Thyroid gland (tissue), 4 donors: Measurements from ENCODE around the gene RAX. TPM values are rescaled to one million over a fixed set of nuclear protein-coding genes. Genes with fewer than 3 reads are reported as not detected.
"Not testable (repeated sequence)": the region's sequence is repeated elsewhere in the genome, so short reads cannot be mapped to it uniquely, and the experiment has no call there.

ENCODE experiments used
- DNase-seq, 2 donors: peaks; one replicate each; pipeline ENCODE4 v3.0.0-alpha.2; 2019
- H3K27ac ChIP-seq, 3 donors: fragments of 200-600 bp; sonication (generic); 1 replicate in 2 of 3; 2 replicates in 1 of 3; pipeline ENCODE4 v1.5.1; 2016 to 2019; ENCODE audit warnings: mild to moderate bottlenecking in 1 of 3, moderate library complexity in 1 of 3
- H3K27me3 ChIP-seq: fragments of 200-600 bp; sonication (generic); one replicate; pipeline ENCODE4 v1.5.1; 2019
- H3K36me3 ChIP-seq, 2 donors: fragments of 200-600 bp; sonication (generic); one replicate each; pipeline ENCODE4 v1.5.1; 2016 to 2019
- H3K4me1 ChIP-seq, 2 donors: fragments of 200-600 bp; sonication (generic); one replicate each; pipeline ENCODE4 v1.5.1; 2017 to 2019
- H3K4me3 ChIP-seq, 3 donors: fragments of 200-600 bp; sonication (generic); replicated peaks in 1 of 3; 1 replicate in 2 of 3; 2 replicates in 1 of 3; pipeline ENCODE4 v1.5.1; 2016; ENCODE audit warnings: mild to moderate bottlenecking in 1 of 3
- H3K9me3 ChIP-seq: fragments of 200-600 bp; sonication (generic); one replicate; pipeline ENCODE4 v1.5.1; 2017
- CTCF ChIP-seq, 6 experiments: fragments of 200-600 bp in 3 of 6; fragments of 450-650 bp in 3 of 6; sonication (generic) in 3 of 6; IDR thresholded peaks; one replicate each; pipeline ENCODE4 v1.5.1; 2016 to 2019; ENCODE audit warnings: antibody characterized with exemption in 6 of 6, mild to moderate bottlenecking in 2 of 6, inconsistent platforms in 1 of 6, moderate library complexity in 1 of 6
- POLR2A ChIP-seq, 2 donors: fragments of 450-650 bp; IDR thresholded peaks; one replicate each; pipeline ENCODE4 v1.6.1; 2017; ENCODE audit warnings: antibody characterized with exemption in 2 of 2, mild to moderate bottlenecking in 2 of 2, moderate library complexity in 1 of 2
- WGBS, 2 donors: methylation state at CpG; one replicate each; pipeline ENCODE4 v1.1.5; 2017; 5-methylcytosine and 5-hydroxymethylcytosine counted together
- intact Hi-C: fragments of 100-400 bp; cut with DNase I; formaldehyde crosslinking; loops from one replicate; pipeline ENCODE4 v1.15.1; 2023
- total RNA-seq, 4 donors: library from RNA; depleted of rRNA; stranded (reverse); fragments of >200 nt; gene quantifications; one replicate each; pipeline ENCODE4 v1.2.3, GENCODE V29; 2016

RAX gene
- total RNA-seq, 4 donors from 2014 or later, result not detected

- 3 to 6% methylated on average over 21 to 28 of the region's 38 CpGs for WGBS, 2 donors
- Histone ChIP-seq H3K36me3 (no peaks in the 10 kb centered on the region), H3K9me3 (no peaks in the 10 kb centered on the region), H3K27me3 (peaks cover 47% of the 10 kb centered on the region), H3K27ac (no peak overlapping the region), H3K4me3 (no peak overlapping the region), H3K4me1 (peaks cover 13 to 16% of the 10 kb centered on the region in 2 donors)
- intact Hi-C loops, result no loop called here
- no peak for DNase-seq
- TF ChIP-seq POLR2A (IDR thresholded peaks at IDR 0.05) (no peak), CTCF (IDR thresholded peaks at IDR 0.05) (no peak)
Observed at GRCh38 chr18:59265246-59265973, 7.8 kb downstream of the RAX start.

DNA sequence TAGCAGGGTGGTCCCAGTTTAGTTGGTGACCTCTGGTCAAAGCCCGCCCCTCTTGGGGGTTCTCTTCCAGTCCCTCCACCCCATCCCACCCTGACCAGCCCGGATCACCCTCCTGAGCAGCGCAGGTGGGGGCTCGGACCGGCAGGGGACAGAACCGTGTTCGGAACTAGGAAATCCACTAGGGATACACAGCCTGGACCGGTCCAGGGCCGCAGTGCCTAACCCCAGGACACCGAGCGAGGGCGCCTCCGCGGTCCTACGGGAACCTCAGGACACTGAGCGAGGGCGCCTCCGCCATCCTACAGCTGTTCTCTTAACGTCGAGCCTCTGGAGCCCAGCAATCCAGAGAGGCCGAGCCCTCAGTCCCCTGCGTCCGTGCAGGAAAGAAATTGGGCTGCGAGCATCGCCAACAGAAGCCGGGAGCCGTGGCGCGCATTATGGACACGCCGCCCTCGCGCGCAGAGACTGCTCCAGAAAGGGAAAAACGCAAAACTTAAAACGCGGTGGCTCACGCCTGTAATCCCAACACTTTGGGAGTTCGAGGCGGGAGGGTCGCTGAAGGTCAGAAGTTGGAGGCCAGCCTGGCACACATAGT lies 8.5 kb downstream of the RAX start:
- H3K4me1 ChIP-seq, result peaks cover 12 to 16% of the 10 kb centered on the region in 2 donors
- no peak overlapping the region for H3K4me3 ChIP-seq
- no peaks in the 10 kb centered on the region for H3K36me3 ChIP-seq
- peaks cover 42% of the 10 kb centered on the region for H3K27me3 ChIP-seq
- no peaks in the 10 kb centered on the region for H3K9me3 ChIP-seq
- no peak for TF ChIP-seq CTCF (IDR thresholded peaks at IDR 0.05)
- TF ChIP-seq POLR2A (IDR thresholded peaks at IDR 0.05), result no peak
- 3 to 5% methylated on average over 19 to 24 of the region's 41 CpGs for WGBS, 2 donors
- DNase-seq, result no peak
- no peak overlapping the region for H3K27ac ChIP-seq
- intact Hi-C loops, result no loop called here

DNA sequence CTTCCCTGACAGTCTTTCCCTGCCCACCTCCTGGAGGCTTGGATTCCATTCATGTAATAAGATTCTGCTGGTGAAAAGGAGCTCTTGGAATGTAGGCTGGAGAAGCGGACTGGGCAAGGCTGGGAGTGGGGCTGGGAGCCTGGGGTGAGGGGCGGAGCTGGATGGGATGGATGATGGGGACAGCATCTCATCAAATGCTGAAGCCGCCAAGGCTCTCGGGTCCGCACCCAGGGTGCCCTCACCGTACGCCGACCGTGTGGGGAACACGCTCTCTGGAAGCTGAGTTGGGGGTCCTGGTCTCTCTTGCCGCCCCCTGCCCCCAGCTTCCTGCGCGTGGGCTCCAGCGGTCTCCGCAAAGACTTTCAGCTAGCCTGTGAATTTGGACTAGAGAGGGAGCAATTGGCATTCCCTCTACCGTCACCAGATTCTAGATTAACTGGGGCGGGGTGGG lies 9.1 kb downstream of the RAX start:
- intact Hi-C loops, result no loop called here
- Histone ChIP-seq H3K4me3 (no peak overlapping the region), H3K9me3 (no peaks in the 10 kb centered on the region), H3K36me3 (no peaks in the 10 kb centered on the region), H3K27ac (no peak overlapping the region), H3K4me1 (peaks cover 7 to 11% of the 10 kb centered on the region in 2 donors), H3K27me3 (peaks cover 37% of the 10 kb centered on the region)
- no peak for DNase-seq
- TF ChIP-seq CTCF (IDR thresholded peaks at IDR 0.05), result no peak
- no peak for TF ChIP-seq POLR2A (IDR thresholded peaks at IDR 0.05)
- WGBS, 2 donors, result 4 to 6% methylated on average over 10 to 16 of the region's 17 CpGs

DNA sequence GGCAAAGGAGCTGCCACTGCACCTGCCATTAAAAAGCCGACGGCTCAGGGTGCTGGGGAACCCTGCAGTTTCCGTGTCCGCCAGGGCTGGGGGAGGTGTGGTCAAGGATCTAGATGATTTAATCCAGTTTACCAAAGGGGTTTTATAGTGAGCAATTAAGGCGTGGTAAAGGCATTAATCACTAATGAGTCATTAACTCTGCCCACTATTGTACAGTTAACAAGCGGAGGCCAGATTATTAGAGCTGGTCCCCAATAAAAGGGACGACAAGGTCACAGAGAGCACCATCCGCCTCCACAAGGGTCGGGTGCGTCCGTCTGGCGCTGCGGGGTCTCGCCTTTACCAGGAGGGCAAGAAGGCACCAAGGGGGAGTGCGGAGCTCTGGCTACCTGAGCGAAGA lies 9.6 kb downstream of the RAX start:
- Histone ChIP-seq H3K4me3 (no peak overlapping the region), H3K9me3 (no peaks in the 10 kb centered on the region), H3K4me1 (peaks cover 5 to 8% of the 10 kb centered on the region in 2 donors), H3K27me3 (peaks cover 34% of the 10 kb centered on the region), H3K27ac (no peak overlapping the region), H3K36me3 (no peaks in the 10 kb centered on the region)
- TF ChIP-seq POLR2A (IDR thresholded peaks at IDR 0.05) (no peak), CTCF (IDR thresholded peaks at IDR 0.05) (no peak)
- WGBS, 2 donors, result 12 to 14% methylated on average over 16 of the region's 16 CpGs
- DNase-seq, result no peak
- intact Hi-C loops, result no loop called here

- H3K4me1 ChIP-seq, DNase-seq, intact Hi-C loops, H3K36me3 ChIP-seq, H3K9me3 ChIP-seq, H3K4me3 ChIP-seq, H3K27ac ChIP-seq: not testable (repeated sequence)
- 84 to 96% methylated on average over 2 of the region's 2 CpGs for WGBS, 2 donors
- H3K27me3 ChIP-seq, result peaks cover 27% of the 10 kb centered on the region
Observed at GRCh38 chr18:59262243-59262642, 11.0 kb downstream of the RAX start.

- H3K36me3 ChIP-seq, DNase-seq, H3K4me3 ChIP-seq, H3K4me1 ChIP-seq, intact Hi-C loops, H3K27ac ChIP-seq, H3K9me3 ChIP-seq: not testable (repeated sequence)
- 80 to 93% methylated on average over 3 of the region's 3 CpGs for WGBS, 2 donors
- H3K27me3 ChIP-seq, result peaks cover 27% of the 10 kb centered on the region
Observed at GRCh38 chr18:59261842-59262241, 11.4 kb downstream of the RAX start.

GRCh38 chr18:59255491-59255890 lies 17.8 kb downstream of the RAX start:
- 98 to 100% methylated on average over 13 to 19 of the region's 30 CpGs for WGBS, 2 donors
- H3K36me3 ChIP-seq, H3K27ac ChIP-seq, H3K4me1 ChIP-seq, H3K9me3 ChIP-seq, H3K4me3 ChIP-seq, DNase-seq, H3K27me3 ChIP-seq, intact Hi-C loops: not testable (repeated sequence)
